Ishikawa (cell line): ENCODE measurements around the gene ABCB8.

Experiments used
- CEBPB ChIP-seq: IDR thresholded peaks from 2 replicates; pipeline ENCODE4 v1.6.1; 2012
- CREB1 ChIP-seq: IDR thresholded peaks from 2 replicates; pipeline ENCODE4 v1.6.1; 2012; ENCODE audit warnings: low read depth
- EGR1 ChIP-seq: IDR thresholded peaks from 2 replicates; pipeline ENCODE4 v1.6.1; 2012
- EP300 ChIP-seq: IDR thresholded peaks from 2 replicates; pipeline ENCODE4 v1.6.1; 2012; ENCODE audit warnings: borderline replicate concordance
- NFIC ChIP-seq: IDR thresholded peaks from 2 replicates; pipeline ENCODE4 v1.6.1; 2012
- RAD21 ChIP-seq: IDR thresholded peaks from 2 replicates; pipeline ENCODE4 v1.6.1; 2012; ENCODE audit warnings: low read depth
- TAF1 ChIP-seq: IDR thresholded peaks from 2 replicates; pipeline ENCODE4 v1.6.1; 2012; ENCODE audit warnings: low read depth, mild to moderate bottlenecking
- TCF12 ChIP-seq: IDR thresholded peaks from 2 replicates; pipeline ENCODE4 v1.6.1; 2012; ENCODE audit warnings: low read depth
- TEAD4 ChIP-seq: IDR thresholded peaks from 2 replicates; pipeline ENCODE4 v1.6.1; 2012
- YY1 ChIP-seq: IDR thresholded peaks from 2 replicates; pipeline ENCODE4 v1.6.1; 2012; ENCODE audit warnings: low read depth
- TF ChIP-seq, protein P1 (sequence below): IDR thresholded peaks from 2 replicates; pipeline ENCODE4 v1.6.1; 2012
- TF ChIP-seq, protein P2 (sequence below): IDR thresholded peaks from 2 replicates; pipeline ENCODE4 v1.6.1; 2012; ENCODE audit warnings: low read depth, mild to moderate bottlenecking
- TF ChIP-seq, protein P3 (sequence below): IDR thresholded peaks from 2 replicates; pipeline ENCODE4 v1.6.1; 2012

DNA sequence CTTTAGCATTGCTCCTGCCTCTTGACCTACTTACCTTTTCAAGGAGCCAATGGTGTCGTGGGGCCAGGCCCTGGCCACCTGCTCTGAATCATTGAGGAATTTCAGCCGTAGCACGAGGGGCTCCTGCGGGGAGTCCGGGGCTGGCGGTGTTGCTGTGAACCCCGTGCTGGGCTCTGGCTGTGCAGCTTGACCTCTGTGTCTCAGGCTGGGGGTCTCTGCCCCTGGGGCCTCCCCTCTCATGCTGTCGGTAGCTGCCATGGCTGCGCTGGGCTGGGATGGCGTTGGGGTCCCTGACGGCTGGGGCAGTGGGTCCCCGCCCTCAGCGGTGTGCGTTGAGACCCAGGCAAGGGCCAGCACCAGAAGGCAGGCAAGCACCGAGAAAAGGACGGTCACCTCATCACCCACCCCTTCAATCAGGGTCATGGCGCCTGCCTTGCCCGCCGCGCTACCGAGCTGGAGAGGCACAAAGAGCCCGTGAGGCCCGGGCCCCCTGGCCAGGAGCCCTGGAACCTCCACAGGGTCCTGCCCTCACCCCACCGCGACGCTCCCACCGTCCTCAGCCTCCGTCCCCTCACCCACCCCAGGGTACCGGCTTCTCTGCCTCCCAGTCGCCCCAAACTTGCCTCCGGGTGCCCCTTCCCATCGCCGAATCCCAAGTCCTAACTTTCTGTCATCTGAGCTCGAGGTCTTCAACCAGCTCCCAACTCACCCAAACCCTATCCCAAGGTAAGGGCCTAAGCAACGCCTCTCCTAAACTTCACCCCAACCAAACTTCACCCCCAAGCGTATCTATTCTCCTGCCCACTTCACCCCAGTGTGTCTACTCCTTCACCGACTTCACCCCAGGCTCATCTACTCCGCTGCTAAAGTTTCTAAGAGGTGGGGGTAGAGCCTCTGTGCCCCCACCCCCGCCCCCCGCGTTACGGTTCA is 54.2 kb downstream of the ABCB8 start:
- TF ChIP-seq TCF12 (no peak), TAF1 (no peak), CREB1 (no peak), RAD21 (no peak), NFIC (no peak), YY1 (no peak), EP300 (no peak), TEAD4 (no peak), CEBPB (no peak), EGR1 (no peak)
- TF ChIP-seq, protein P1, sequence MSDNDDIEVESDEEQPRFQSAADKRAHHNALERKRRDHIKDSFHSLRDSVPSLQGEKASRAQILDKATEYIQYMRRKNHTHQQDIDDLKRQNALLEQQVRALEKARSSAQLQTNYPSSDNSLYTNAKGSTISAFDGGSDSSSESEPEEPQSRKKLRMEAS, result no peak
- TF ChIP-seq, protein P2, sequence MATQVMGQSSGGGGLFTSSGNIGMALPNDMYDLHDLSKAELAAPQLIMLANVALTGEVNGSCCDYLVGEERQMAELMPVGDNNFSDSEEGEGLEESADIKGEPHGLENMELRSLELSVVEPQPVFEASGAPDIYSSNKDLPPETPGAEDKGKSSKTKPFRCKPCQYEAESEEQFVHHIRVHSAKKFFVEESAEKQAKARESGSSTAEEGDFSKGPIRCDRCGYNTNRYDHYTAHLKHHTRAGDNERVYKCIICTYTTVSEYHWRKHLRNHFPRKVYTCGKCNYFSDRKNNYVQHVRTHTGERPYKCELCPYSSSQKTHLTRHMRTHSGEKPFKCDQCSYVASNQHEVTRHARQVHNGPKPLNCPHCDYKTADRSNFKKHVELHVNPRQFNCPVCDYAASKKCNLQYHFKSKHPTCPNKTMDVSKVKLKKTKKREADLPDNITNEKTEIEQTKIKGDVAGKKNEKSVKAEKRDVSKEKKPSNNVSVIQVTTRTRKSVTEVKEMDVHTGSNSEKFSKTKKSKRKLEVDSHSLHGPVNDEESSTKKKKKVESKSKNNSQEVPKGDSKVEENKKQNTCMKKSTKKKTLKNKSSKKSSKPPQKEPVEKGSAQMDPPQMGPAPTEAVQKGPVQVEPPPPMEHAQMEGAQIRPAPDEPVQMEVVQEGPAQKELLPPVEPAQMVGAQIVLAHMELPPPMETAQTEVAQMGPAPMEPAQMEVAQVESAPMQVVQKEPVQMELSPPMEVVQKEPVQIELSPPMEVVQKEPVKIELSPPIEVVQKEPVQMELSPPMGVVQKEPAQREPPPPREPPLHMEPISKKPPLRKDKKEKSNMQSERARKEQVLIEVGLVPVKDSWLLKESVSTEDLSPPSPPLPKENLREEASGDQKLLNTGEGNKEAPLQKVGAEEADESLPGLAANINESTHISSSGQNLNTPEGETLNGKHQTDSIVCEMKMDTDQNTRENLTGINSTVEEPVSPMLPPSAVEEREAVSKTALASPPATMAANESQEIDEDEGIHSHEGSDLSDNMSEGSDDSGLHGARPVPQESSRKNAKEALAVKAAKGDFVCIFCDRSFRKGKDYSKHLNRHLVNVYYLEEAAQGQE, result no peak
- TF ChIP-seq, protein P3, sequence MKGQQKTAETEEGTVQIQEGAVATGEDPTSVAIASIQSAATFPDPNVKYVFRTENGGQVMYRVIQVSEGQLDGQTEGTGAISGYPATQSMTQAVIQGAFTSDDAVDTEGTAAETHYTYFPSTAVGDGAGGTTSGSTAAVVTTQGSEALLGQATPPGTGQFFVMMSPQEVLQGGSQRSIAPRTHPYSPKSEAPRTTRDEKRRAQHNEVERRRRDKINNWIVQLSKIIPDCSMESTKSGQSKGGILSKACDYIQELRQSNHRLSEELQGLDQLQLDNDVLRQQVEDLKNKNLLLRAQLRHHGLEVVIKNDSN, result no peak
